Stimulated activated CD8-positive, alpha-beta memory T cell treated with anti-CD3 and anti-CD28 coated beads, Interleukin-12 subunit alpha, Interleukin-12 subunit beta, amount 100 ng/mL, for 4 hours (primary cell): ENCODE data around the gene ARHGEF12.
A peak's percentile ranks its signal among the peaks of the same experiment; 100 is the strongest.
"Not testable (repeated sequence)": the region's sequence is repeated elsewhere in the genome, so short reads cannot be mapped to it uniquely, and the experiment has no call there.

Experiments used
- DNase-seq: peaks from one replicate; pipeline ENCODE4 v3.0.0-alpha.2; 2020; ENCODE audit warnings: low read depth

The ARHGEF12 gene

GRCh38 chr11:120494595-120494994 lies 158.4 kb downstream of the ARHGEF12 start:
- DNase-seq, result no peak

DNA sequence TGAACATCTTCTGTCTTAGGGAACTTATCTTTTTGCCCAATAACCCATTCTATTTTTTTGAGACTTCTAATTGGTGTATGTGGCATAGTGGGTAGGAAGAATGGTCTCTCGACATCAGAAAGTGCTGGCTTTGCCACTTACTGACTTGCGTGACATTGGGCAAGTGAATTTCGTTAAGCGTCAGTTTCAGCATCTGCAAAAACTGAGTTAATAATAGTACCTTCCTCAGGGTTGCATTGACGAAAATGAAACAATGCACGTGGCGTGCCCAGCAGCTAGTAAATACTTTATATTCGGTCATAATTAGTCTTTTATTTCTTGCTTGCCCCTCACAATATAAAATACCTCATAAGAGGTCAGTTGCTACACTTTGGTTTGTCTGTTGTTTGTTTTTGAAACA lies 162.9 kb downstream of the ARHGEF12 start:
- DNase-seq, result no peak

GRCh38 chr11:120499859-120500258 lies 163.6 kb downstream of the ARHGEF12 start:
- DNase-seq, result no peak

GRCh38 chr11:120500414-120501071 lies 164.3 kb downstream of the ARHGEF12 start:
- DNase-seq, result no peak

DNA sequence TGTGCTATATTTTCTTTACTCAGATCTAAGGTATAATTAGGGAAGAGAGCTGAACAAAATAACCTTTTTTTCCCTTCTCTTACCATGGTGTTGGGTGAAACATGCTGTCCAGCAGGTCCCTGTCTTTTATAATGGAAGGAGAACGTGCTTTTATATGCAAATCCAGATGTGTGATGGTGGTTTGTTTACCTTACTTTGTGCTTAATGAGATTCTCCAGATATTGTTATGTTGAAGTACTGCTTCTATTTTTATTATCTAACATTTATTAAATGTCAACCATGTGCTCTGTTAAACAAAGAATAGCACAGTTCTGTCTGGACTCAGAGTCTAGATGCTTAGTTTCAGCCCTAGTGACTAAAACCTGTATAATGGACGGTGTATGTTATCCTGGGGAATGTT lies 165.2 kb downstream of the ARHGEF12 start:
- DNase-seq, result no peak

DNA sequence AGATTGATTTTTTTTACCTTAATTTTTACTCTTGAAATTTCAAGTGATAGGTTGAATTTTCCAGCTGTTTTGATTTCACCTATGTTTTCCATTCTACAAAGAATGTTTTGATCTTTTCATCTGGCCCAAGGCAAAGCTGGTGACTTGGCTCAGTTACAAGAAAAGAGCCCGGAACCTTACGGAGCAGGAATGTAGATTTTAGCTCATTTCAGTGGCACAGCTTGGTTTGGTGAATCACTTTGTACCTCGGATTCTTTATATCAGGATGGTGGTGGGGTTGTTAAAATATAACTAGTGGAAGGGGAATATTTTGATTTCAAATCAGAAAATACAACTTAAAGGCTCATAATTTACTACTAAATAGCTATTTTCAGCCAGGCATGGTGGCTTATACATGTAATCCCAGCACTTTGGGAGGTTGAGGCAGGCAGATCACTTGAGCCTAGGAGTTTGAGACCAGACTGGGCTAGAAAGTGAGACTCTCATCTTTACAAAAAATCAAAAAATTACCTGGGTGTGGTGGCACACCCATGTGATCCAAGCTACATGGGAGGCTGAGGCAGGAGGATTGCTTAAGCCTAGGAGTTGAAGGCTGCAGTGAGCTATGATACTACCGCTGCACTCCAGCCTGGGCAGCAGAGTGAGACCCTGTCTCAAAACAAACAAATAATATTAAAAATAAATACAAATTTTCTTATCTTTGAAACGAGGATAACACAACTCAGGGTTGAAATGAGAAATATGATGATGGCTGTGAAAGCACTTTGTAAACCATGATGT lies 166.0 kb downstream of the ARHGEF12 start:
- no peak for DNase-seq

- not testable (repeated sequence) for DNase-seq
Observed at GRCh38 chr11:120503529-120503928, 167.3 kb downstream of the ARHGEF12 start.

DNA sequence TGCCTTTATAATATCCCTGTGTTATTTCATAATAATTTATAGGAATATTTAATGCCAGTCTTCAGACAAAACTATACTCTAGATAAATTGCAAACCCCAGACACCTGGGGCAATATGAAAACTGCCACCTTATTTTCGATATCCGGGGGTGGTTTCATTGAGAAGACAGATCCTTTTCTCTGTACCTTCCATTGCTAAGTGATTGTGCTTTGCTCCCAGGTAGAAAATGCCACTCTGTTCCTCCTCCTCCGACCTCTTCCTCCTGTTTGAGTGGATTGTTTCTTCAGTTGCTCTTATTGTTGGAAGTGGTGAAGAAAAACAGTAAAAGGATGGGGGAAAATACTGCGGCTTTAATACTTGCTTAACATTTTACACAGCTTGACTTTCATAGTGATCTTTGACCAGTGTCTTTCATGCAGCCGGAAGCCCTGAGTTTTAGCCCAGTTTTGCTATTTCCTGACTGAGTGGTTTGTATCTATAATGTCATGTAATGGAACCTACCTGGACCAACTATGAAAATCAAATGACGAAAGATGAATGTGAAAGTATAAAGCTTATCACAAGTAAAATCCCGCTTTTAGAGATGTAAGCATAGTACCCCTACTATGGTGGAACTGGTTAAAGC lies 169.7 kb downstream of the ARHGEF12 start:
- no peak for DNase-seq

- no peak for DNase-seq
Observed at GRCh38 chr11:120509346-120510053, 173.3 kb downstream of the ARHGEF12 start.

DNA sequence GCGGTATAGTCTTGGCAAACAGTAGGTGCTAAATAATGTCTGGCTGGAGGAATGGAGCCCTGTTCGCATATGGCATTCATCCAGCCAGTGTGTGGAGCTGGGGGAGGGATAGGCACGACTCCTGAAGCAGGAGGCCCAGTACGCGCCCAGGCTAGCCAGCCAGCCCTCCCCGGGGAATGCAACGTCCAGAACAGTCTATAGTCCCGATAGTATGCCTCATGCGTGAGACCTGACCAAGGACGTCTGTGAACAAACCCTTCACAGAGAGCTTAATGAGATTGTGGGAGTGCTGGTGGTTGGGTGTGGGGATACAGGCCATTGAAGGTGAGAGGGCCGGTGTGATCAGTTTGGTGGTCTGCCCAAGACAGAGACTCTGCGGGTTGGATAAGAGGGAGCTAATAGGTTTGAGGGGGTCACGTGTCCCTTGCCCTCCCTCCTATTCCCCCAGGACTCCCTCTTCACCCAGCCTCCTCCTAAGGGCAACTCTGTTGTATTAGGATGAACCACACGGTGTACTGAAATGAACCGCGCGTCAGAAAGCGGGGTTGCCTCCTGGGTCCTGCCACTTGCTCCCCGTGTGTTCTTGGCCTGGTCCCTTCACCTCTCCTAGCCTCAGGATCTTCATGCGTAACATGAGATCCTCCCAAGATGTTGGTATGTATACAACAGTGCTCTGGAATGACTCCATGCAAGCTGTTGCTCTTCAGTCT lies 174.3 kb downstream of the ARHGEF12 start:
- DNase-seq, result no peak

- peak; percentile 48 for DNase-seq
Observed at GRCh38 chr11:120511116-120511819, 175.1 kb downstream of the ARHGEF12 start, which contains the start of gene GRIK4. GRIK4 (plus strand) TSS chr11:120511748; CDS start chr11:120660319, 148,571 bp downstream.

DNA sequence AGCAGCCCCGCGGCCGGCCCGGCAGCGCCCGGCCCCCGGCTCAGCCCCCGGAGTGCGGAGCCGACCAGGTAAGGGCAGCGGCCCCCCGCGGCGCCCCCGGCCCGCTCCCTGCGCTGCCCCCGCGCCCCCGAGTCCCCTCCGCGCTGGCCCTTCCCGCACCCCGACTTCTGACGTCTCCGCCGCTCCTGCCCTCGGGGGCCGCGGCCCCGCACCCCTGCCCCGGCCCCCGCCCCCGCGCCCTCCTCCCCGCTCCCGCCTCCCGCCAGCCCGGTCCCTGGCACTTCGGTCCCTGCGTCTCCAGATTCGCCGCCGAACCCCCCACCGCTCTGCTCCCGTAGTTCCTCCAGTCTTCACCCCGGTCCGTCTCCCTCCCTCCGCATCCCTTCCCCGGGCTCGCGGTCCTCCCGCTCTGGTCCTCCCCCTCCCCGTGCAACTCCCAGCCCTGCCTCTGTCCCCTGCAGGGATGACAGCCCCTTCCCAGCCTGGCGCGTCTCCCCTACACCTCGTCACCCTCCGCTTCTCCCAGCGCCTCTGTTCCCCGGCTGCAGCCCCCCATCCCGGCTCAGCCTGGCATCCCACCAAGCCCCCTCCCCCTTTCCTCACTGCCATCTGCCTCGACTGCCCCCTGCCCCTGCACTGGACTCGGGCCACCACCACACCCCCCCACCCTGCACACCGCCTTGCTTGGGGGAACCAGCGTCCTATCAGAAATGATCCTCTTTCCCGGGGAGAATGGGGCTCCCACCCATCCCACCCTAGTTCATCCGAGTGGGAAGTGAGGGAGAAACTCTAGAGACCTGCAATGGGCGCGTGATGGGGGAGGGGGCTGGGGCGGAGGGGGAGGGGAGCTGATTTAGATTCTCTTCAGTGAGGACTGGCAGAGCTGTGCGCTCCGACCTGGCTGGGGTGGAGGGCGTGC lies 175.9 kb downstream of the ARHGEF12 start:
- no peak for DNase-seq

DNA sequence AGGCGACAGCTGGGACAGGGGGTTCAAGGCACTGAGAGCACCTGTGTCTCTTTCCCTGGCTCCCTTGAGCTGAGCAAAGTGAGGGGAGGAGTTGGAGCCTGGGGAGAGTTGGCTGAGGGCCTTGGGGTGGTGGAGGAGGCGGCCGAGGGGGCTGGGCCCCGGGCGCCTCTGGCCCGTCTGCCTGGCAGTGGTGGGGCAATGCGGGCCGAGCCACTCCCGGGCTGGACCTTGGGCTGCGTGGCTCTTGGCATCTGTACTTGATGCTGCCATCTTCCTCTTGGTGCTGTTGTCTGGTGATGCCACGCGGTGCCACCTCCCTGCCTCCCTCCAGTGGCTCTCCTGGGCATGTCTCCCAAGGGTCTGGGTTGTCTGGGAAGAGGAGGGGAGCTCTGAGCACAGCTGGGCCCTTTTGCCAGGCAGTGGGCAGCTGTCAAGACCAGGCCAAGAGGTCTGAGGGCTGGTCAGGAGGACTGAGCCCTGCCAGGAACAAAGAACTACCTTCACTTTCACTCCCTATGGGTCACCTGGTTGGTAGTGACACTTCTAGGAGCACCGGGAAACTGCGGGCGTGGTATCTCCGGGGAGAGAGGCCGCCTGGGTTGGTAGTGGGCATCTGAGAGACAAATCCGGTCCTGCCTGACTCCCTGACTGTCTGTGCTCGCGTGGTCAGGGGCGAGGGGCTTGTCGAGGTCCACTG lies 176.7 kb downstream of the ARHGEF12 start:
- no peak for DNase-seq

DNA sequence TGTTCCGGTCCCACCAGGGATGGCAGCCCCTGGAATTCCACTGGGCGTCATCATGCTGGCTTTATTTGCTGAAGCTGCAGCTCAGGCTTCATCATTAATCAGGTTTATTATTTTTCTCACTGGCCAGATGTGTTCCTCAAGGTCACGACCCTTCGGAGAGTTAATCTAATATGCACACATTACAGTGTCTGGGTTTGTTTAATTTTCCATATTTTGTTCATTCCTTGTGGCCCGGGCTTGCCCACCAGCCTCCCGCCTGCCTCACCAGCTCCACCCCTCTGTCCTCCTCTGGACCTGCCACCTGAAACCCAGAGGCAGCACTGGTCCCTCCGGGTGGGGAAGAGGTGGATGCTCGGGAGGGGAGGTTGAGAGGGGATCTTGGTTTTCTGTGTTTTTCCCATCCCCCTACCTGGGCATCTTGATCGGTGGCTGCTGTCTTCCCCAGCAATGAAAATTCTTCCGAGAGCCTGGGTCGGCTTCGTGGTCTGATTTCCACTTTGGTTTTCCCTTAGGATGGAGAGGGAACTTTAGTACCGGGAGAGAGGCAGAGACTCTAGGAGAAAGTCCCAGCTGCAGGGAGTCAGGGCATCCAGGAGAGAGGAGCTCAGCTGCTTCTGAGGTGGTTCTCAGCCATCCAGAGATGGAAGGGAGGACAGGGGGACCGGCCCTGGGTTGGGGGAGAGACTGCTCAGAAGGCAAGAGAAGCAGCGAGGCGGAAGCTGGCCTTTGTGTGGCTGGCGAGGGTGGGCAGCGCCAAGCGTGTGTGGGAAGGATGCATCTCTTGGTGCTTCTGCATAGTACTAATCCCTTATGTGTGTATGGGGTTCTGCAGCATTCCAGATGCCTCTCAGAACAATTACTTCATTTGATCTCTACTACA lies 177.5 kb downstream of the ARHGEF12 start:
- DNase-seq, result no peak

GRCh38 chr11:120514541-120515121 lies 178.4 kb downstream of the ARHGEF12 start:
- no peak for DNase-seq

DNA sequence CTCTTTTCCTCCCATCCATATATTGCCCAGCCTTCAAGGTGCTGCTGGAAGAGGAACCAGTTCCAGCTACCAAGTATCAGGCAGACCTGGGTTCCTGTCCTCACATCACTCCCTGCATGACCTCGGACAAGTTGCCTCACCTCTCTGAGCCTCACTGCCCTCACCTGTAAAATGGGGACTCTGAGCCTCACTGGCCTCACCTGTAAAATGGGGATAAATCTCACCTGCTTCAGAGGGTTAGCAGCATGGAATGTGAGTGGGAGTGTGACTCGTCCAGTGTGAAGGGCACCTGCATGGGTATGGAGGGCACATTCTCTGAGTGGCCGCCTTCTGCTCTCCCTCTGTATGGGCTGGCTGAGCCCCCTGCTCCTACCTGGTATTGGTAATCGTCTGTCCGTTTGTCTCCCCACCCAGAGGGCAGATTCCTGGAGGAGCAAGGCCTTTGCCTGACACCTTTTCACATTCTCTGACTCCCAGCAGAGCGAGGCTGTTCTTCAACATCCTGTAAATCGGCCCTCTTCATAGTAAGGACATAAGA lies 179.0 kb downstream of the ARHGEF12 start:
- no peak for DNase-seq

GRCh38 chr11:120516461-120517389 lies 180.5 kb downstream of the ARHGEF12 start:
- DNase-seq, result no peak
